GM23248 (cell line): ENCODE results near the gene RAB3IP. TPM values are rescaled to one million over a fixed set of nuclear protein-coding genes. Genes with fewer than 3 reads are reported as not detected.

ENCODE experiments used
- DNase-seq: peaks from one replicate; pipeline ENCODE4 v3.0.0-alpha.2; 2015
- H2AFZ ChIP-seq: fragments of 200-600 bp; sonication (generic); 2 replicates; pipeline ENCODE4 v1.6.1; 2016; ENCODE audit warnings: antibody characterized with exemption
- H3F3A ChIP-seq: fragments of 200-600 bp; sonication (generic); 2 replicates; pipeline ENCODE4 v1.6.1; 2016; ENCODE audit warnings: mild to moderate bottlenecking, antibody characterized with exemption, mixed run types; ENCODE audit not compliant: insufficient read depth
- H3K27ac ChIP-seq: fragments of 200-600 bp; sonication (generic); 2 replicates; pipeline ENCODE4 v1.5.1; 2016; ENCODE audit warnings: mild to moderate bottlenecking
- H3K27me3 ChIP-seq: fragments of 200-600 bp; sonication (generic); replicated peaks from 2 replicates; pipeline ENCODE4 v1.6.1; 2016; ENCODE audit warnings: mild to moderate bottlenecking; ENCODE audit not compliant: insufficient read depth
- H3K36me3 ChIP-seq: fragments of 200-600 bp; sonication (generic); 2 replicates; pipeline ENCODE4 v1.6.1; 2016; ENCODE audit warnings: low read depth, mild to moderate bottlenecking
- H3K4me1 ChIP-seq: fragments of 200-600 bp; sonication (generic); 2 replicates; pipeline ENCODE4 v1.6.1; 2016; ENCODE audit warnings: mild to moderate bottlenecking; ENCODE audit not compliant: insufficient read depth
- H3K4me2 ChIP-seq: fragments of 200-600 bp; sonication (generic); one replicate; pipeline ENCODE4 v1.6.1; 2016; ENCODE audit warnings: mild to moderate bottlenecking; ENCODE audit not compliant: unreplicated experiment
- H3K4me3 ChIP-seq: fragments of 200-600 bp; sonication (generic); 2 replicates; pipeline ENCODE4 v1.5.1; 2016; ENCODE audit warnings: mild to moderate bottlenecking
- H3K79me2 ChIP-seq: fragments of 200-600 bp; sonication (generic); 2 replicates; pipeline ENCODE4 v1.6.1; 2016; ENCODE audit warnings: mild to moderate bottlenecking; ENCODE audit not compliant: insufficient read depth
- H3K9ac ChIP-seq: fragments of 200-600 bp; sonication (generic); 2 replicates; pipeline ENCODE4 v1.6.1; 2016; ENCODE audit warnings: mild to moderate bottlenecking
- H3K9me2 ChIP-seq: fragments of 200-600 bp; sonication (generic); 2 replicates; pipeline ENCODE4 v1.6.1; 2016; ENCODE audit warnings: mixed run types, mild to moderate bottlenecking, moderate library complexity; ENCODE audit not compliant: insufficient read depth
- H3K9me3 ChIP-seq: fragments of 200-600 bp; sonication (generic); one replicate; pipeline ENCODE4 v1.6.1; 2017; ENCODE audit warnings: low read depth
- H4K20me1 ChIP-seq: fragments of 200-600 bp; sonication (generic); 2 replicates; pipeline ENCODE4 v1.6.0; 2016; ENCODE audit not compliant: insufficient read depth
- EZH2 ChIP-seq: fragments of 200-600 bp; sonication (generic); IDR thresholded peaks from 2 replicates; pipeline ENCODE4 v1.6.1; 2018; ENCODE audit warnings: antibody characterized with exemption, mild to moderate bottlenecking; ENCODE audit not compliant: insufficient read depth, poor library complexity, severe bottlenecking
- EZH2phosphoT487 ChIP-seq: fragments of 200-600 bp; sonication (generic); IDR thresholded peaks from 2 replicates; pipeline ENCODE4 v1.6.1; 2018; ENCODE audit warnings: antibody characterized with exemption, moderate library complexity, mild to moderate bottlenecking, low read depth; ENCODE audit not compliant: insufficient read depth
- WGBS, 2 experiments: methylation state at CpG; one replicate each; pipeline ENCODE4 v1.1.6; 2015 to 2017; ENCODE audit warnings: low lambda C conversion rate in 2 of 2, low coverage in 1 of 2; ENCODE audit errors: missing lambda C conversion rate in 2 of 2; 5-methylcytosine and 5-hydroxymethylcytosine counted together
- in situ Hi-C: fragments of 300-500 bp; cut with MboI; formaldehyde crosslinking; loops from 2 replicates; pipeline ENCODE4 v1.15.0; 2020
- polyA plus RNA-seq: library from polyadenylated mRNA; unstranded; fragments of >200 nt; fragmentation: Nextera tagmentation; extraction: Ambion mirVana; gene quantifications from 2 replicates; pipeline ENCODE4 v1.2.1, GENCODE V29; 2016
- total RNA-seq: library from RNA; depleted of rRNA; stranded (reverse); fragments of >200 nt; shearing (Covaris generic); gene quantifications from 2 replicates; pipeline ENCODE4 v1.2.3, GENCODE V29; 2014; rRNA removed

RAB3IP gene, protein sequence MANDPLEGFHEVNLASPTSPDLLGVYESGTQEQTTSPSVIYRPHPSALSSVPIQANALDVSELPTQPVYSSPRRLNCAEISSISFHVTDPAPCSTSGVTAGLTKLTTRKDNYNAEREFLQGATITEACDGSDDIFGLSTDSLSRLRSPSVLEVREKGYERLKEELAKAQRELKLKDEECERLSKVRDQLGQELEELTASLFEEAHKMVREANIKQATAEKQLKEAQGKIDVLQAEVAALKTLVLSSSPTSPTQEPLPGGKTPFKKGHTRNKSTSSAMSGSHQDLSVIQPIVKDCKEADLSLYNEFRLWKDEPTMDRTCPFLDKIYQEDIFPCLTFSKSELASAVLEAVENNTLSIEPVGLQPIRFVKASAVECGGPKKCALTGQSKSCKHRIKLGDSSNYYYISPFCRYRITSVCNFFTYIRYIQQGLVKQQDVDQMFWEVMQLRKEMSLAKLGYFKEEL
- total RNA-seq (2.5 and 3.4 TPM in 2 replicates), polyA plus RNA-seq (1.2 and 3.6 TPM in 2 replicates)

DNA sequence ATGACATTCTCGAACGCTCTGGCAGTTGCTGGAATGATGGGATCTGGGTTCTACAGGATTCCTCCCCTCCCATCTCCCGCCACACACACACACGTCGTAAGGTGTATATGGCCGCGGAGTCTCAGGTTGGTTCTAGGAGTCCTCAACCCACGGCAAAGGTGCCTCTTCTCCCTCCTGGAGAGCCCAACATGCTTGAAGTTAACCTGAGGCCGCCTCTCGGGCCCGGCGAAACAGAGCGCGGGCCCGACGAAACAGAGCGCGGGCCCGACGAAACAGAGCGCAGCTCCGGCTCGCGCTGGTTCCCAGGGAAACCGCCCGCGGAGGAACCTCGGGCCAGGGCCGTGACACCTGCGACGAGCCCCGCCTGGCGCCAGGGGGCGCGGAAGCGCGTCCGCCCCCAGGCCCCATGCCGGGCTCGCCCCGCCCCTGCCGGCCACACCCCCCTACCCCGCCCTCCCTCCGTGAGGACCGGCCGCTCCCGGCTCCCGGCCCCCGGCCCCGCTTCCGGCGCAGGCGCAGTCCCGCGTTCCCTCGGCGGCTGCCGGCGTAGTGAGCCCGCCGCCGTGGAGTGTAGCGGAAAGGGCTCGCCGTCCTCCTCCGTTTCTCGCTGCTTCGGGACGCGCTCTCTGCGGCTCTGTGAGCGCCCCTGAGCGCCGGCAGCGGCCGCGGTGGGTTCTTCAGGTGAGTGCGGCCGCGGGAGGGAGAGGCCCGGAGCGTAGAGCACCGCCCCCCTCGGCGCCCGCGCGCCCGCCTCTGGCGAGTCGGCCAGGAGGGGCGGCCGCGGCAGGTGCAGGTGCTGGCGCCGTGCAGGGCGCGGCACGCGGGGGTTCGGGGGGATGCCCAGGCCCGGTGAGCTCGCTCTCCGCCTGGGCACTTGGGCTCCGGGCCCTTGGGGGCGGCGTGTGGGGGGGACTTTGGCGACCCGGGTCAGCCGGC is at the start of gene RAB3IP:
Gene RAB3IP, plus strand, starts transcription at position 510 of the 936 bp plus-strand sequence. CDS start 16,549 bp downstream, outside the sequence.
- Histone ChIP-seq H3F3A (no peaks in the 10 kb centered on the region; the same call in 1 of the 2 replicates), H3K9me2 (no peaks in the 10 kb centered on the region), H3K4me2 (peak within 1 kb of the TSS; percentile 58), H3K4me3 (peak within 1 kb of the TSS; percentile 77), H3K79me2 (no peaks in the 10 kb centered on the region), H3K9me3 (no peaks in the 10 kb centered on the region), H4K20me1 (no peaks in the 10 kb centered on the region), H3K27ac (no peak within 1 kb of the TSS), H3K36me3 (no peaks in the 10 kb centered on the region), H2AFZ (peak within 1 kb of the TSS; percentile 84), H3K4me1 (no peaks in the 10 kb centered on the region), H3K9ac (peak within 1 kb of the TSS; percentile 31; the same call in 1 of the 2 replicates), H3K27me3 (peaks cover 33% of the 10 kb centered on the region)
- in situ Hi-C loops = no loop called here
- 6 to 9% methylated on average over 46 to 78 of the region's 110 CpGs for WGBS, 2 experiments
- peak; percentile 72 for DNase-seq
- no peak for TF ChIP-seq EZH2
- no peak for TF ChIP-seq EZH2phosphoT487

DNA sequence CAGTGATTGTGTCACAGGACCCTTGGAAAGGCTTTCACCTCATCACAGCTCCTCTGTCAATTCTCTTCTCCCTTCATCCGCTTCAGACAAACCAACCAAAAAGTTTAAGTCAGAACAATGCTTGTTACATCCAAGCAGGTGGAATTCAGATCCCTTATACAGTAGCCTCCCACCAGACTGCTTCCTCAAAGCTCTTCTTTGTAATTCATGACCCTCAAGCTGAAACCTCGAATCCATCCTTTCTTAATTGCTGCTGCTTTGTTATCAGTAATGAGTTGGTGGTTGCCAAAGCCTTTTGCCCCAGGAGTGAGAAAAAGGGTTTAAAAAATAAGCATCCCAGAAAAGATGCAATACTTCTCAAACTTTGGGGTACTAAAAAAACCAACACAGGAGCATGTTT is 49.0 kb upstream of the RAB3IP start:
- in situ Hi-C loops = no loop called here
- Histone ChIP-seq H3K36me3 (no peaks in the 10 kb centered on the region), H3K9ac (no peak overlapping the region), H3K27me3 (no peaks in the 10 kb centered on the region), H3K4me2 (no peak overlapping the region), H3K79me2 (no peaks in the 10 kb centered on the region), H3F3A (peaks cover 20% of the 10 kb centered on the region; the same call in 1 of the 2 replicates), H4K20me1 (no peaks in the 10 kb centered on the region), H3K4me1 (peaks cover 27% of the 10 kb centered on the region), H3K27ac (peak overlapping the region; percentile 62), H3K9me3 (no peaks in the 10 kb centered on the region), H2AFZ (peak overlapping the region; percentile 46), H3K9me2 (no peaks in the 10 kb centered on the region), H3K4me3 (no peak overlapping the region)
- TF ChIP-seq EZH2phosphoT487 (no peak), EZH2 (no peak)
- WGBS, 2 experiments = 98% methylated on average over 2 of the region's 2 CpGs
- DNase-seq = no peak

DNA sequence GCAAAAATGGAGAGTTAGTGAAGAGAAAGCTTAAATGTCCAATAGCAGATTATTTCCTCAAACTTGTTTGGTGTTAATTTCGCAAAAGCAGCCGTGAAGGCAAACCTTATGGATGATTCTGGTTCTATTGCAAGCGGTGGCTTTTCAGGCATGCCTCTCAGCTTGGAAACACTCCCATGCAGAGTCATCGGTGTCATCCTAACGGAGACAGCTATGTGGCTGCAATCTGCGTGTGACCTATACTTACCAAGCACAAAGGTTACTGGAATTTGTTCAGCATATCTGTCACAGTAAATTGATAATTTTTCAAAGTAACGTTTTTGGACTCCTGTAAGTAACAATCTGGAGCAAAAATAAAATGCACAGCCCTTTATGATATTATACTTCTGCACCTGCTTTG is 44.5 kb upstream of the RAB3IP start:
- no peaks in the 10 kb centered on the region for H4K20me1 ChIP-seq
- H3K9me2 ChIP-seq = no peaks in the 10 kb centered on the region
- H3K9ac ChIP-seq = no peak overlapping the region
- no peak for DNase-seq
- no peaks in the 10 kb centered on the region for H3K36me3 ChIP-seq
- TF ChIP-seq EZH2 (no peak), EZH2phosphoT487 (no peak)
- WGBS, 2 experiments = 74 to 75% methylated on average over 7 of the region's 7 CpGs
- peaks cover 5% of the 10 kb centered on the region for H3K4me1 ChIP-seq
- H3K4me2 ChIP-seq = no peak overlapping the region
- in situ Hi-C loops = no loop called here
- no peak overlapping the region for H3K4me3 ChIP-seq
- H3F3A ChIP-seq = no peaks in the 10 kb centered on the region
- no peak overlapping the region for H2AFZ ChIP-seq
- no peaks in the 10 kb centered on the region for H3K79me2 ChIP-seq
- no peaks in the 10 kb centered on the region for H3K9me3 ChIP-seq
- H3K27ac ChIP-seq = no peak overlapping the region
- no peaks in the 10 kb centered on the region for H3K27me3 ChIP-seq

DNA sequence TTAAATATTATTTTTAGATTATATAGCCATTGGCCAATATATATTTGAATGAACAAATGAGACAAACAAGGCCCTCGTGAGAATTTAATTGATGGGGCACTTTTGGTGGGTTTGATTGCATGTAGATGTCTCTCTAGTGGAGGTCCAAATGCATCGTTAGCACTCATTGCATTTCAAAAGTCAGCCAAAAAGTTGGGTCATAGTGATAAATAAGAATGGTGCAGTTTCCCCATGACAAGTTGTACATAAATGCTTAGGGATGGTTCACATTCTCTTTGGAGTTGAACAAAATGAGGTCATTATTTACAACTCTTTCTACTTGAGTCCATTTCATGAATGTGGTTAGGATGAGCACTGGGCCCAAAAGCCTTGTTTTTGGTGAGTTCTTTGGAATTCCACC is 40.6 kb upstream of the RAB3IP start:
- H2AFZ ChIP-seq = no peak overlapping the region
- H4K20me1 ChIP-seq = no peaks in the 10 kb centered on the region
- 53 to 69% methylated on average over 2 of the region's 2 CpGs for WGBS, 2 experiments
- H3K4me3 ChIP-seq = no peak overlapping the region
- H3K27ac ChIP-seq = no peak overlapping the region
- H3K4me2 ChIP-seq = no peak overlapping the region
- no peaks in the 10 kb centered on the region for H3K9me2 ChIP-seq
- H3K27me3 ChIP-seq = no peaks in the 10 kb centered on the region
- TF ChIP-seq EZH2phosphoT487 (no peak), EZH2 (no peak)
- no peak for DNase-seq
- no peak overlapping the region for H3K9ac ChIP-seq
- in situ Hi-C loops = no loop called here
- H3K4me1 ChIP-seq = no peaks in the 10 kb centered on the region
- no peaks in the 10 kb centered on the region for H3K79me2 ChIP-seq
- H3F3A ChIP-seq = no peaks in the 10 kb centered on the region
- no peaks in the 10 kb centered on the region for H3K9me3 ChIP-seq
- no peaks in the 10 kb centered on the region for H3K36me3 ChIP-seq
